ENCODE data around the gene NAV2.

NAV2 gene

GRCh38 chr11:20021771-20022362 lies 309.2 kb downstream of the NAV2 start:
- DNase-seq: no peak
- TF ChIP-seq GATA1 (IDR thresholded peaks at IDR 0.05; ENCODE audit: low read depth, low read length) (no peak), POLR2A (IDR thresholded peaks at IDR 0.05; ENCODE audit: low read length) (no peak)

GRCh38 chr11:20022363-20023081 lies 309.9 kb downstream of the NAV2 start:
- no peak for DNase-seq
- TF ChIP-seq GATA1 (IDR thresholded peaks at IDR 0.05; ENCODE audit: low read depth, low read length) (no peak), POLR2A (IDR thresholded peaks at IDR 0.05; ENCODE audit: low read length) (no peak)

DNA sequence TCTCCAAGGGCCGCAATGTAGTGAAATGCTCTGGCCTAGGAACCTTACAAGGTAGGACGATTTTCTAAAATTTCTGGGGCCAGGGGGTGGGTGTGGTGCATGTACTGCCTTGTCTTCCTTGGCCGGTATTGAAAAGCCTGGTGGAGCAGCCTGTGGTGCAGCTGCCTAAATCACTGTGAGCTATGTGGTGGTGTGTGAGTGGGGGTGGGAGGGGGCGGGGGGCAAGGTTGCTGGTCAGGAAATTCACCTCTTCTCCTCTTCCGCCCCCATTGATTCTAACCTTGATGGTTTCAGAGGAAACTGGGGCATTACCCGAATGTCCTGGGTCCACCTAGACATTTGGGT lies 310.4 kb downstream of the NAV2 start:
- TF ChIP-seq GATA1 (IDR thresholded peaks at IDR 0.05; ENCODE audit: low read depth, low read length) (no peak), POLR2A (IDR thresholded peaks at IDR 0.05; ENCODE audit: low read length) (no peak)
- no peak for DNase-seq

DNA sequence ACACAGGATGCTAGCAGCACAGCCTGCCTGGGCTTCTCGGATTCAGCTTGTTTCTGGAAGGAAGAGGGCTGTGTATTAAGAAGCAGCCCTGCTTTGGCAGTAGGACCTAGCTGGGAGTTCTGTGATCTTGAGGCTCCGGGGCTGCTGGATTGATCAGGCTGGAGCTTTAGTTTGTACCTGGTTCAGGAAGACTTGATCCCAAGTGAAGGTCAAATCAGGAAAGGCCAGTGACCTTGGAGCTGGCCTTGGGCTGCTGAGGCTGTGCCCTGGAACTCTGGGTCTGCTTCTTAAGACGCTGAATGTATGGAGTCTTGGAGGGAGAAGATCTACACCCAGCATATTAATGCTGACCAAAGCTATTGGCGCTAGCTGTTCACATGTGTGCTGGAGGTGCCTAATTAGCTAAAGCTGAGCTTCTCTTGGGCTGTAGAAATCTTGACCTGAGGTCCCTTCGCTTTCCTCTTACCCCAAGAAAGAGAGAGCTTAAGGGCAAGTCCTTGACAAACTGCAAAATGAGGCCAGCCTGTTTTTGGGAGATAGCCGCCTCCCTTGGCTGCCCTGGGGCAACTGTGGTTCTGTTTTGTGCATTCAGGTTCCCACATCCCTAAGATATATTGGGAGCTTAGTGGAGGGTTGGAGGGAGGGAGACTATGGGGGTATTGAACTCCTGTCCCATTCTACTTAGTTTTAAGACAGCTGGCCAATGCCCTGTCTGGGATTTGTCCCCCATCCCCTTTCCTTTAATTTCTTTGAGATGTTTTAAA lies 311.7 kb downstream of the NAV2 start:
- TF ChIP-seq POLR2A (IDR thresholded peaks at IDR 0.05; ENCODE audit: low read length): no peak
- DNase-seq: no peak

GRCh38 chr11:20025332-20025840 lies 312.7 kb downstream of the NAV2 start:
- TF ChIP-seq POLR2A (IDR thresholded peaks at IDR 0.05; ENCODE audit: low read length): no peak
- TF ChIP-seq GATA1 (IDR thresholded peaks at IDR 0.05; ENCODE audit: low read depth, low read length): no peak
- DNase-seq: no peak

GRCh38 chr11:20026629-20027555 lies 314.3 kb downstream of the NAV2 start:
- DNase-seq: no peak
- no peak for TF ChIP-seq POLR2A (IDR thresholded peaks at IDR 0.05; ENCODE audit: low read length)

GRCh38 chr11:20027556-20028013 lies 314.9 kb downstream of the NAV2 start:
- TF ChIP-seq POLR2A (IDR thresholded peaks at IDR 0.05; ENCODE audit: low read length): no peak
- no peak for TF ChIP-seq GATA1 (IDR thresholded peaks at IDR 0.05; ENCODE audit: low read depth, low read length)

DNA sequence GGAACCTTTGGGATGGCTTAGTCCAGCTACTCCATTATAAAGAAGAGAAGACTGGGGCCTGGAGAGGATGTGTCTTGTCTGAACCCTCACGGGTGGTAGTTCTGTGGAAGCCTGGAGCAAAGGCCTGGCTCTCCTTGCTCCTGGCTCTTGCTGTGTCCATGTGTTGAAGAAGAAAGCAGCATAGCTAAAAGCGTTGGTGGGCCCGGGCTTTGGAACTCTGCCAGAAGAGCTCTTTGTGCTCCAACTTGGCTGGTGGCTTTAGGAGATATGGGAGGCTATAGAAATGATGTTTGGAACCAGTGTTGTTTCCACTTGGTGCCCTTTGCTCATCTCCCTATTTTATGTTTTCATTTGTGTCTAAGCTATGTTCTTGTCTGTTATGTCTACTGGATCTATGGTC lies 316.6 kb downstream of the NAV2 start:
- TF ChIP-seq GATA1 (IDR thresholded peaks at IDR 0.05; ENCODE audit: low read depth, low read length) (no peak), POLR2A (IDR thresholded peaks at IDR 0.05; ENCODE audit: low read length) (no peak)
- DNase-seq: no peak

More at GRCh38 chr11:20027556-20028013, 314.9 kb downstream of the NAV2 start:
- DNase-seq: no peak

- TF ChIP-seq POLR2A (IDR thresholded peaks at IDR 0.05; ENCODE audit: low read length) (no peak), GATA1 (IDR thresholded peaks at IDR 0.05; ENCODE audit: low read depth, low read length) (no peak)
- no peak for DNase-seq
Observed at GRCh38 chr11:20030472-20030871, 317.8 kb downstream of the NAV2 start.

DNA sequence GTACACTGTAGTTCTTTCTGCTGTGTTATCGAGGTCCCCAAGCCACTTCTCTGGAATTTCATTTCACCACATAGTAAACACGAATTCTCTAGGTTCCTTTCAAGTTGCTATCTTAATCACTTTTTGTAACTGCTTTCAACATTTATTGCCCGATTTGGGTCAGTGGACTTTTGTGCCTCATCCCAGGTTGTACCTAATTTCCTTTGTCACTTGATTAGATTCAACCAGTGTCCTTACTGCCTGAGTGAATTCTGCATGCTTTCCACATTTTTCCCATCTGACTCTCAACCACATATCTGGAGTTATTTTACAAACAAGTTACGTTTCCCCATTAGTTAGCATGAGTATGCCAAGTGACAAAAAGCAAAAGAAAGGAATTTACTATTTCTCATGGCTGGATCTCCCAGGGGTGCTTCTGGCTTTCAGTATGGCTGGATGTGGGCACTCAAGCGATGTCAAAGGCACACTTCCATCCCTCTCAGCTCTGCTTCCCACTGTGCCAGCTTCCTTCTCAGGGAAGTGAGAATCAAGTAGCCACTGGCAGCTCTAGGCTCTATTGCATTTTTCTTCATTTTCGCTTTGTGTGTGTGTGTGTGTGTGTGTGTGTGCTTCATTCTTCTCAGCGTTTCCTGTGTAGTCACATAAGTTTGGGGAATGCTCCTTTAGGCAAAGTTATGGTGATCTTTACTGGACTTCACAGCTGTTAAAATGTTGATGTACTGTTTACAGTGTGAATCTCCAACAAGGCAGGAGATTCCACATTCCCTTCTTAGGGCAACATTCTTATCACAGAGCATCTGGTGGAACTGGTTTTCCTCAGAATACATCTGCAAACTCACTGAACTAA lies 318.7 kb downstream of the NAV2 start:
- DNase-seq: no peak
- TF ChIP-seq POLR2A (IDR thresholded peaks at IDR 0.05; ENCODE audit: low read length): no peak
- no peak for TF ChIP-seq GATA1 (IDR thresholded peaks at IDR 0.05; ENCODE audit: low read depth, low read length)

DNA sequence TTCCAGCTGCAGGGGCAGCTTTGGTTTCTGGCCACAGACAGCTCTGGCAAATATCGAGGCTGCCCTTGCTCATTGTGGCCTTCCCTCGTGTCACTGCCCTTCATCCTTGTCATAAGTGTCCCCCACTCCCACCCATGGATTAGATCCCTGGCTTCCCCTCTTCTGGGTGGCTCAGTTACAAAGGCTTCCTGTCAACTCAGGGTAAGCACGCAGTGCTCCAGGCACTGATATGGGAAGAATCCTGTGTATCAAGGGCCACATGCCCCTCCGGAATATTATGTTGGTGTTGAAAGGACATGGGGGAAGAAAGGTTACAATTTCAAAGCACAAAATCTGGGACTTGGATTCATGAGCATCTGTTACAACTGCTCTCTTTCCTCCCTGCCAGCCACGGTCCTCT lies 319.5 kb downstream of the NAV2 start:
- no peak for TF ChIP-seq GATA1 (IDR thresholded peaks at IDR 0.05; ENCODE audit: low read depth, low read length)
- TF ChIP-seq POLR2A (IDR thresholded peaks at IDR 0.05; ENCODE audit: low read length): no peak

GRCh38 chr11:20032577-20033260 lies 320.1 kb downstream of the NAV2 start:
- no peak for DNase-seq
- TF ChIP-seq POLR2A (IDR thresholded peaks at IDR 0.05; ENCODE audit: low read length): no peak
- no peak for TF ChIP-seq GATA1 (IDR thresholded peaks at IDR 0.05; ENCODE audit: low read depth, low read length)

More for the DNA sequence above, 319.5 kb downstream of the NAV2 start:
- DNase-seq: no peak

Measured in erythroblast (primary cell).